HG03064 (cell line): ENCODE results near the gene BPTF.
"Not testable (repeated sequence)": the region's sequence is repeated elsewhere in the genome, so short reads cannot be mapped to it uniquely, and the experiment has no call there.

Experiments used
- ATAC-seq: cut with Tn5 transposase; IDR thresholded peaks from one replicate; pipeline ENCODE4 v1.9.1; 2021; ENCODE audit warnings: low read depth; ENCODE audit not compliant: unreplicated experiment

Gene BPTF

DNA sequence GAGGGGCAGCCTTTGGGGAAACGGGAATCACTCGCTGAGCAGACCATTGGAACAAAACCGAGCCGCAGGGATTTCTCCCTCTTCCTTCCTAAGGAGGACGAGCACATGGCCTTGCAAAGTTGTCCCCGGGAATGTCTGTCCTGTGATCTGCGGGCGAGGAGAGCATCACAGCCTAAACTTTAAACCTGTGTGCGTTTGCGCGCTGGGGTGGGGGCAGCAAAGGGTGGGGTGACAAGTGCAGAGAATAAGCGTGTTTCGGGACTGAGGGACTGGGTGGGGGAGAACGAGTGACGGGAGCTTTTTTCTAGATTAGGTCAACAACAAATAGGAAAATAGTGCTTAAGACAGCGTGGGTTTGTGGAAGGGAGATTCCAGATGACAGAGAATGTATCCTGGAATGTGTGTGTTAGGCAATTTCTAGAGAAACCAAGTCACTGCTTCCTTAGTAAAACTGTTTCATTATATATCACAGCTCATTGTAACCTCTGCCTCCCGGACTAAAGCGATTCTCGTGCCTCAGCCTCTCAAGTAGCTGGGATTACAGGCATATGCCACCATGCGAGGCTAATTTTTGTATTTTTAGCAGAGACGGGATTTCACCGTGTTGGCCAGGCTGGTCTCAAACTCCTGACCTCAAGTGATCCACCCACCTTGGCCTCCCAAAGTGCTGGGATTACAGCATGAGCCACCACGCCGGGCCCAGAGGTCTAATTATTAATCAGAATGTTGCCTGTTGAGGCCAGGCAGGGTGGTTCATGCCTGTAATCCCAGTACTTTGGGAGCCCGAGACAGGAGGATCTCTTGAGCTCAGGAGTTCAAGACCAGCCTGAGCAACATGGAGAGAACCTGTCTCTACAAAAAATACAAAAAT, 171.2 kb downstream of the BPTF start, which contains the start of gene C17orf58:
Gene C17orf58, minus strand, starts transcription at position 169 of the 871 bp plus-strand sequence. CDS start 271 bp downstream, outside the sequence.
- not testable (repeated sequence) for ATAC-seq

GRCh38 chr17:67998466-67998865, 173.2 kb downstream of the BPTF start:
- no peak for ATAC-seq

GRCh38 chr17:67999291-67999911, 174.1 kb downstream of the BPTF start:
- ATAC-seq: no peak

DNA sequence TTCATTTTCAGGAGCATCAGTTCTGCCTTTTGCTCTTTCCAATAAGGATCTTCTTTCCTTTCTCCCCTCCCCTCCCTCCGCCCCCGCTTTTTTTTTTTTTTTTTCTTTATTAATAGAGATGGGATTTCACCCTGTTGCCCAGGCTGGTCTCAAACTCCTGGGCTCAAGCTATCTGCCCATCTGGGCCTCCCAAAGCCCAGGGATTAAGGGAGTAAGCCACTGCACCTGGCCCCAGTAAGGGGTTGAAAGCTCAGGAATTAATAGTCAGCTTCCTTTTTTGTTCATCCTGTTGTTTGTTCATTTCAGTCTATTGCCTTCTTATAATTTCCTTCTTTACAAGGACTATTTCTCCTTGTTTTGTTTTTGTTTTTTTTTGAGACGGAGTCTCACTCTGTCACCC, 178.9 kb downstream of the BPTF start:
- ATAC-seq: no peak

- no peak for ATAC-seq
Observed at GRCh38 chr17:68006797-68007196, 181.5 kb downstream of the BPTF start.

DNA sequence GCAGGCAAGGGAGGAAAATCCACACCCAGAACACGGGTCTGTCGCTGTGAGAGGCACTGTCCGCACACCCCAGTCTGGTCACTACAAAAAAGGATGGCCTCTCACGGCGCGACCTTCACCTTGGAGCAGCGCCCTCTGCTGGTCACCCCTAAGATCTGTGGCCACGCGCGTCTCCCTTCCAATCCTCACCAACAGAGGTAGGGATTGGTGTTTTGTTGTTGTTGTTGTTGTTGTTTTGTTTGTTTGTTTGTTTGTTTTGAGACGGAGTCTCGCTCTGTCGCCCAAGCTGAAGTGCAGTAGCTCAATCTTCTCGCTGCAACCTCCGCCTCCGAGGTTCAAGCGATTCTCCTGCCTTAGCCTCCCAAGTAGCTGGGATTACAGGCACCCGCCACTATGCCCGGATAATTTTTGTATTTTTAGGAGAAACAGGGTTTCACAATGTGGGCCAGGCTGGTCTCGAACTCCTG, 185.9 kb downstream of the BPTF start:
- ATAC-seq: no peak

GRCh38 chr17:68013385-68013784, 188.1 kb downstream of the BPTF start:
- no peak for ATAC-seq

GRCh38 chr17:68015081-68015723, 189.9 kb downstream of the BPTF start:
- ATAC-seq: no peak

- no peak for ATAC-seq
Observed at GRCh38 chr17:68016838-68017237, 191.5 kb downstream of the BPTF start.

- ATAC-seq: not testable (repeated sequence)
Observed at GRCh38 chr17:68018493-68018892, 193.2 kb downstream of the BPTF start.

GRCh38 chr17:68019336-68019674, 194.0 kb downstream of the BPTF start:
- ATAC-seq: no peak

- ATAC-seq: peak; percentile 96
Observed at GRCh38 chr17:68019675-68020408, 194.5 kb downstream of the BPTF start.

DNA sequence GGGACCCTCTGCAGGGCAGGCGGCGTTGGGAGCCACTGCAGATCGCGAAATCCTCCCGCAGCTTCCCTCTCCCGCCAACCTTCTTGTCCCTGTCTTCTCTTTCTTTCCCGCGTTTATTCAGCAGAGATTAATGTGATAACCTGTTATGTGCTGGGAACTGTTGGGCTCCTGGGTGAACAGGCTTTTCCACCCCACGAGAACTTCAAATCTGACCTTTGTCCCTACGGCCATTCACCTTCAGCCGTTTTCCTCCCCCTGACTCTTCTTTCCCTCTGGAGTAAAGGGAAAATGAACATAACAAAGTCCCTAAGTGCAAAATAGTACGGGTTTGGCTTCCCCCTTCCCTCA, 195.1 kb downstream of the BPTF start:
- no peak for ATAC-seq

DNA sequence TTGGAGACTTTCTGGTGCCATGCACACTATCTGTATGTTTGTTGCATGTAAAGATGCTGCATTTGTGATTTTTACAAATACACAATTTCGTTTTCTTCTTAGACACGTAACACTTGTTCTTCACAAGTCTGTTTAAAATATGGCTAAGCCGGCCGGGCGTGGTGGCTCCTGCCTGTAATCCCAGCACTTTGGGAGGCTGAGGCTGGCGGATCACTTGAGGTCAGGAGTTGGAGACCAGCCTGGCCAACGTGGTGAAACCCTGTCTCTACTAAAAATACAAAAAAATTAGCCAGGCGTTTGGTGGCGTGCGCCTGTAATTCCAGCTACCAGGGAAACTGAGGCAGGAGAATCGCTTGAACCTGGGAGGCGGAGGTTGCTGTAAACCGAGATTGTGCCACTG, 195.5 kb downstream of the BPTF start:
- ATAC-seq: not testable (repeated sequence)

GRCh38 chr17:68021963-68022362, 196.7 kb downstream of the BPTF start:
- no peak for ATAC-seq

DNA sequence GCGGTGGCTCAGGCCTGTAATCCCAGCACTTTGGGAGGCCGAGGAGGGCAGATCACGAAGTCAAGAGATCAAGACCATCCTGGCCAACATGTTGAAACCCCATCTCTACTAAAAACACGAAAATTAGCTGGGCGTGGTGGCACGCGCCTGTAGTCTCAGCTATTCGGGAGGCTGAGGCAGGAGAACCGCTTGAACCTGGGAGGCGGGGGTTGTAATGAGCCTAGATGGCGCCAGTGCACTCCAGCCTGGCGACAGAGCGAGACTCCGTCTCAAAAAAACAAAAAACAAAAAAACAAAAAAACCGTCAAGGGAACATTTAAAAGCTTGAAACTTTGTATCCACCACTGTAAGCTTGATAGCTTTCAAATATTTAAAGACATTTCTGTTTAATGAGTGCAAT, 197.2 kb downstream of the BPTF start:
- not testable (repeated sequence) for ATAC-seq

DNA sequence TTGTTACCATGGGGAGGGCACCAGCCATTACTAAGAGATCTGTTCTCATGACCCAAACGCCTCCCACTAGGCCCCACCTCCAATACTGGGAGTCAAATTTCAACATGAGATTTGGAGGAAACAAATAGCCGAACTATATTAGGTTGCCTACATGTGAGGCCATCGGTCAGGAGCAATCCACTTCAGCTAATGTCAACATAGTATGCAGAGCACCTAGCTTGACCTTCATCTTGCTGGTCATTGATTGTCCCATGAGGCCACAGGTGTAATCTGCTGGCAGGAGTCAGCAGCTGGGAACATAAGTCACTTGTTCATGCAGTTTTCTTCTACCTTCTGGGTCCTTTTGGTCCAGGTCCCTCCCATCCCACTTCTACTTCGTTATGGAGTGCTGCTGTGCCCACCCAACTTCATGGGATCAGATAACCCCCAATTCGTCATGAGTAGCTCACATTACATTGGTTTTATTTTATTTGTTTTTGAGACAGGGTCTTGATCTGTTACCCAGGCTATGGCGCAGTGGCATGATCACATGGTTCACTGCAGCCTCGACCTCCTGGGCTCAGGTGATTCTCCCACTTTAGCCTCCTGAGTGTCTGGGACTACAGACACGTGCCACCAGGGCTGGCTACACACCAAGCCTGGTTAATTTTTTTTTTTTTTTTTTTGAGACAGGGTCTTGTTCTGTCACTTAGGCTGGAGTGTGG, 204.4 kb downstream of the BPTF start:
- ATAC-seq: no peak
